ENCODE results near the gene LRIF1.
"Not testable (repeated sequence)": the region's sequence is repeated elsewhere in the genome, so short reads cannot be mapped to it uniquely, and the experiment has no call there.

LRIF1 gene

DNA sequence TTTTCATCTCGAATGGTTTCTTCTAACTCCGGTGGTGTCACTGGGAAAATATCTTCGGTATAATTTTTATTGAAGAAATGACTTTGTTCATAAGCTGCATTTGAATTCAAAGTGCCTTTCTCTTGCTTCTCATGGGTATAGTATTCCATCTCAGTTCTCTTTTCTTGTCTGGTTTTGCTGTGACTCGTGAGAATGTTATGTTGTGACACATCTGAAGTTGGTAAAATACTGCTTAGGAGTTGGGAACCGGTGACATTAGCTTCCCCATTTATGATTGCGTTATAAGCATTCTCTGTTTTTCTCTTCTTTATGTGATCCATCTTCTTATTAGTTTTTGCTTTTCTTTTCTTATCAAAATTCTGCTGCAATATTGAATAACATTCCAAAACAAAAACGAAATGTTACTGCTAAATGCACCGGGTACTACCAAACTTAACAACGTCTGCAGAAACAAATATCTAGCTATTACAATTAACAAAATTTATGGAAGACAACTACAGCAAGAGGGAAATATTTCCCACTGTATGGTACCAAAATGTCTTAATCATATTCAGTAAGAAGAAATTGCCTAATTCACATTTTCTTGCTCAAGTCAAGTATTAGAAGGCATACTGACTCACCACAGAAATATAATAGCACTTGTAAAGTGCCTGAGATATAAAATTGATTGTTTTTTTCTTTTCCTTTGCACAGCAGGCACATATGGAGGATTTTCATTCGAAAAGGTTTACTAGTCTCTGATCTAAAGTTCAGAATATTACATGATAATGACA, 15.5 kb downstream of the LRIF1 start:
- DNase-seq: no peak

DNA sequence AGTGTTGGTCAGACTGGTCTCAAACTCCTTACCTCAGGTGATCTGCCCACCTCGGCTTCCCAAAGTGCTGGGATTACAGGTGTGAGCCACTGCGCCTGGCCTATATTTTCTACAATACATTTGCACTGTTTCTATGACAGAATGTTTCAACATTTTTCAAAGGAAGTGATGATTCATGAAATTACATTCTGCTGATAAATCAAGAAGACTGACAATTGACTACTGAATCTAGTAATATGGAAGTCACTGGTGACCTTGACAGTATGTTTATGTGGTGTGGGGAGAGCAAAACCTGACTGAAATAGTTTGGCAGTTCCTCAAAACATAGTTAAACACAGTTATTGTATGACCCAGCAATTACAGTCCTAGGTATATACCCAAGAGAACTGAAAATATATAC, 18.1 kb downstream of the LRIF1 start:
- no peak for DNase-seq

DNA sequence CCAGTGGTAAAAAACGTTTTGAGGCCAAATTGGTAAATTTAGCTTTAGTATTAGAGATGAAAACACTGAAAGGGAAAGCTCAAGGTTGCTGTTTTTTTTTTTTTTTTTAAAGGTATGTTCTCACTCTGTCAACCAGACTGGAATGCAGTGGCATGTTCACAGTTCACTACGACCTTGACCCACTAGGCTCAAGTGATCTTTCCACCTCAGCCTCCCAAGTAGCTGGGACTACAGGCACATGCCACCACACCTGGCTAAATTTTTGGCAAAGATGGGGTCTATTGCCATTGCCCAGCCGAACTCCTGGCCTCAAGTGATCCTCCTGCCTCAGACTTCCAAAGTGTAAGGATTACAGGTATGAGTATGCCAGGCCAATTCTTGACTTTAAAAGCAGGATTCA, 18.9 kb downstream of the LRIF1 start:
- DNase-seq: no peak

DNA sequence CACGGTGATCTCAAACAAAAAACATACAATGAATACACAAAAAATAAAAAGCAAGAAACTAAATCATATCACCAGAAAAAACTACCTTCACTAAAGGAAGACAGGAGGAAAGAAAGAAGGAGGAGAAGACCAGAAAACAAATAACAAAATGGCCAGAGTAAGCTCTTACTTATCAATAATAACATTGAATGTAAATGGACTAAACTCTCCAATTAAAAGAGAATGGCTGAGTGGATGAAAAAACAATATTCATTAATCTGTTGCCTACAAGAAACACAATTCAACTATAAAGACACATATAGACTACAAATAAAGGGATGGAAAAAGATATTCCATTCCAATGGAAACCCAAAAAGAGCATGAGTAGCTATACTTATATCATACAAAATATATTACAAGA, 27.2 kb downstream of the LRIF1 start:
- no peak for DNase-seq

DNA sequence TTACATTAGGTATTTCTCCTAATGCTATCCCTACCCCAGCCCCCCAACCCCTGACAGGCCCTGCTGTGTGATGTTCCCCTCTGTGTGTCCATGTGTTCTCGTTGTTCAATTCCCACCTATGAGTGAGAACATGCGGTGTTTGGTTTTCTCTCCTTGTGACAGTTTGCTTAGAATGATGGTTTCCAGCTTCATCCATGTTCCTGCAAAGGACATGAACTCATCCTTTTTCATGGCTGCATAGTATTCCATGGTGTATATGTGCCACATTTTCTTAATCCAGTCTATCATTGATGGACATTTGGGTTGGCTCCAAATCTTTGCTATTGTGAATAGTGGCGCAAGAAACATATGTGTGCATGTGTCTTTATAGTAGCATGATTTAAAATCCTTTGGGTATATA, 32.6 kb downstream of the LRIF1 start:
- DNase-seq: not testable (repeated sequence)

DNA sequence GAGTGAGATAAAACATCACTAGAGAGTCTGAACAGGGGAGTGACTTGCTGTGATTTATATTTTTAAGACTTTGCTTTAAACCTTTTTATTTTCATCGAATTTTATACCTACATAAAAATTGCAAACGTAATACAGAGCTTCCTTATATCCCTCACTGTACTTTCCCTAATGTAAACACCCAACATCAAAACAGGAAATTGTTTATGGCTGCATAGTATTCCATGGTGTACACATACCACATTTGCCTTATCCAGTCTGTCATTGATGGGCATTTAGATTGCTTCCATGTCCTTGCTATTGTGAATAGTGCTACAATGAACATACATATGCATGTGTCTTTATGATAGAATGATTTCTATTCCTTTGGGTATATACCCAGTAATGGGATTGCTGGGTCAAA, 34.8 kb downstream of the LRIF1 start:
- DNase-seq: no peak

DNA sequence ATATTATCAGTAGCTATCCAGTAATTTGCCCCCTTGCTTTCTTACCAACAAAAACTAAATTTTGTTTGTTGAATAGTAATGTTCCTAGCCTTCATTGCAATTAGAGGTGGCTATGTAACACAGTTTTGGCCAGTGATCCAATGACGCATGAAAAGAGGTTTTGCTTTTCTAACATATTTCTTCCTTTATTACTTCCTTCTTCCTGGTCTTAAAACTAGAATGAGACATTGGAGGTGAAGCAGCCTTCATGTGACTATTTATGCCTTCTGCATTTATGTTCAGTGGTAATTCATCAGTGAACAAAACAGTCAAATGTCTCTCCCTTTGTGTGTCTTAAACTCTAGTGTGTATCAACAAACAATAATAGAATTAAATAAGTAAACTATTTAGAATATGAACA, 35.5 kb downstream of the LRIF1 start:
- DNase-seq: no peak

DNA sequence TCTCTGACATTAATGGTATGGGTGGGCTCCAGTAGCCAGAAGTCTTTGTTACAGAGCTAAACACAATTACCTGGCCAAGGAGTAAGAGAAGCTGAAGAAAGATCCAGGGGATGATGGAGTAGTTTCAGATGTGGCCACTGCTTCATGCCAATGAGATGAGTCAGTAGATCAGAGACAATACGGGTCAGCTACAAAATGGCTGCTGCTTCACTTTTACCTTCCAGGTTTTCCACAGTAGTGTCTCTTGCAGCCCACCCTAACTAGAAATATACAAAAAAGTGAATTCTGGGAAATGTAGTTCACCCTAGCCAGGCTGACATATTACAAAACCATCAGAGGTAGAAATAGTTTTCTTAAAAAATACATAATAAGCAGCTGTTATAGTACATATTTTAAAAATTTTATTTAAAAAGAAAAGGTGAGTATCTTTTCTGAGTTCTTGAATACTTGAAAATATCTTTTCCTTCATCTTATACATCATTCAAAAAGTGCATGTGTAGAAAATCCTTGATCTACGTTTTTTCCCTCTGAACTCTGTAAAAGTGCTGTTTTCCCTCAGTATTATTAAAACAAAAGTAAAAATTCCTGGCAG, 36.1 kb downstream of the LRIF1 start:
- DNase-seq: no peak

DNA sequence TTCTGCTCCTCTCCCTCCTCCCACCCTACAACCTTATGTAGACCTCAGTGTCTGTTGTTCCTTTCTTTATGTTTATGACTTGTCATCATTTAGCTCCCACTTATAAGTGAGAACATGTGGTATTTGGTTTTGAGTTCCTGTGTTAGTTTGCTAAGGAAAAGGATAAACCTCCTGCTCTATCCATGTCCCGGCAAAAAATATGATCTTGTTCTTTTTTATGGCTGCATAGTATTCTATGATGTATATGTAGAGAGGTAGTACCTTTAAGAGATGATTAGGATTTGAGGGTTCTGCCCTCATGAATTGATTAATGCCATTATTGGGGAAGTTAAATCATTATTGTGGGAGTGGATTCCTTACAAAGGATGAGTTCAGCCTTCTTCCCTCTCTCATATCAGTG, 41.8 kb downstream of the LRIF1 start:
- no peak for DNase-seq

DNA sequence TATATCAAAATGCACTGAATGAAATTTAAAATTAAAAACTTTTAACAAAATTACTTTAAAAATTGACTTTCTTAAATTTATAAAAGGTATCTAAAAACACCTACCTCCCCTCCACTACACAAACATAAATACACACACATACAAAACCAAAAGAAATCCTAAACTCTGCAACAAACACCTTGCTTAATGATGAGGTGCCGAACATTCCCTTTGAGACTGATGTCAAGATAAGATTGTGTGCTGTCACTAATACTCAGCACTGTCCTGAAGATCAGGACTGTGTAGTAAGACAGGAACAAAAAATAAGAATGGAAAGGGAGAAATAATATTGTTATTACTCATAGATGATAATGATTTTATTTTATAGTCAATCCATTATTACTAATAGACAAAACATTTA, 45.7 kb downstream of the LRIF1 start:
- DNase-seq: no peak

DNA sequence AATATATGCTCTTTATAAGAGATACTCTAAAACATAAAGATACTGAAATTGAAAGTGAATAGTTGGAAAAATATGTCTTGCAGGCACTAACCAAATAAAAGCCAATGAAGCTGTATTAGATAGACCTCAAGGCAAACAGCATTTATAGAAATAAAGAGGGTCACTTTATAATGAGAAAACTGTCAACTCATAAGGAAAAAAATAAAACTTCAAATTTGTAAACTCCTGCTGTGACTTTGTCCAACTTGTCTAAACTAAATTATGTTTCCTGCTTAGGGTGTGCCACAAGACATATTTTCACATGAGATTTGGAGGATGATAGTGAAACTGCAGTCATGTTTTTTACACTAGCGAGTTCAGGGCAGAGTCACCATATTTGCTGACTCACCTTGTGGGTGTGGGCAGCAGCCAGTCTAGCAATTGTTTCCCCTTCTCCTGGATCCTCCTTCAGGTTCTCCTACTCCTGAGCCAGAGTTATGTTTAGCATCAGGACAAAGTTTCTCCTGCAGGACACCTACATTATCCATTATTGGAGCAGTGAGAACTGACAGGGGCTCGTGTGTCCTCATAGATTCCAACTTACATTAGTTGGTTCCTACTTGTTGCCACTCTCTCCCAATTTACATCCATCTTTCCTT, 46.9 kb downstream of the LRIF1 start:
- DNase-seq: peak in 1 of 2 experiments; percentile 35

DNA sequence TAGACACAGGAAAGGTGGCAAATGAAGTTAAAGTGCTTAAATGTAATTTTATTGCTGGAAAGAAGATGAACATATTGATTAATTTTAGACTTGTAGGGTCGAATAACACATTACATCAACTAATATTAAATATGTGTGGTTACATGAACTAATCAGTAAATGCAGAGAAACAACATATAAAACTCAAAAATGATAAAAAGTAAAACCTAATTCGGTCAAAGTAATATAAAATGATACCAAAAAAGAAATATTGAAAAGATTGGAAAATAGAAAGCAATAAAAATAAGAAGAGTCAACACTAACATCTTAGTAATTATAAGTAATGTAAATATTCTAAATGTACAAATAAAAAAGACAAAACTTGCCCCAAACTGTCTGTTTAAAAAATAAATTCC, 47.5 kb downstream of the LRIF1 start:
- DNase-seq: no peak

DNA sequence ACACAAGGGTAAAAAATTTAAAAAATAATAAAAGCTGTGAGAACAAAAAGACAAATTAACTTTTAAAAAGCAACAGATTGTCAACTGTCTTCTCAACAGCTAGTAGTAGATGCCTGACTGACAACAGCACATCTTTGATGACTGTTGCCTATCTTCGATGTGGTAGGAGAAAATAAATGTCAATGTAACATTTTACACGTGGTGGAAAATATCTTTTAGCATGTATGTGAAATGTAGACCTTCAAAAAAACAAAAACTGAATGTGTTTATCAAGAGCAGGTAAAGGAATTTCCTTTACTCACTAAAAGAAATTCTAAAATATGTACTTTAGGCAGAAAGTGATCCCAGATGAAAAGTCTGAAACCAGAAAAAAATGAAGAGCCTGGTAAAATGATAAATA, 47.9 kb downstream of the LRIF1 start:
- DNase-seq: no peak

DNA sequence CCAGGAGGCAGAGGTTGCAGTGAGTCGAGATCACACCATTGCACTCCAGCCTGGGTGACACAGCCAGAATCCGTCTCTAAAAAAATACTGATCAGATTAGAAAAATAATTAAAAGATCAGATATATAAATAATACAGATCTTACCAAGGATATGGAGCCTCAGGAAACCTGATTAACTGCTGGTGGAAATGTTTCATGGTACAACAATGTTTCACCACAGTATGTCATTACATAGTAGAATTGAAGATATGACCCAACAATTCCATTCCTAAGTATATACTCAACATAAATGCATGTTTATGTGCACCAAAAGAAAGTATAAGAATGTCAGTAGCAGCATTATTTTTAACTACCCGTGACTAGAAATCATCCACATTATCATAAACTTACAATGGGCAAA, 49.0 kb downstream of the LRIF1 start:
- no peak for DNase-seq

DNA sequence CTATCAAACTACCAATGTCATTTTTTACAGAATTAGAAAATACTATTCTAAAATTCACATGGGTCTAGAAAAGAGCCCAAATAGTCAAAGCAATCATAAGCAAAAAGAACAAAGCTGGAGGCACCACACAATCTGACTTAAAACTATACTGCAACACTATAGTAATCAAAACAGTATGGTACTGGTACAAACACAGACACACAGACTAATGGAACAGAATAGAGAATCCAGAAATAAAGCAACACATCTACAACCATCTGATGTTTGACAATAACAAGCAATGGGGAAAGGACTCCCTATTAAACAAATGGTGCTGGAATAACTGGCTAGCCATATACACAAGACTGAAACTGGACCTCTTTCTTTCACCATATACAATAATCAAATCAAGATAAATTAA, 50.9 kb downstream of the LRIF1 start:
- no peak for DNase-seq

DNA sequence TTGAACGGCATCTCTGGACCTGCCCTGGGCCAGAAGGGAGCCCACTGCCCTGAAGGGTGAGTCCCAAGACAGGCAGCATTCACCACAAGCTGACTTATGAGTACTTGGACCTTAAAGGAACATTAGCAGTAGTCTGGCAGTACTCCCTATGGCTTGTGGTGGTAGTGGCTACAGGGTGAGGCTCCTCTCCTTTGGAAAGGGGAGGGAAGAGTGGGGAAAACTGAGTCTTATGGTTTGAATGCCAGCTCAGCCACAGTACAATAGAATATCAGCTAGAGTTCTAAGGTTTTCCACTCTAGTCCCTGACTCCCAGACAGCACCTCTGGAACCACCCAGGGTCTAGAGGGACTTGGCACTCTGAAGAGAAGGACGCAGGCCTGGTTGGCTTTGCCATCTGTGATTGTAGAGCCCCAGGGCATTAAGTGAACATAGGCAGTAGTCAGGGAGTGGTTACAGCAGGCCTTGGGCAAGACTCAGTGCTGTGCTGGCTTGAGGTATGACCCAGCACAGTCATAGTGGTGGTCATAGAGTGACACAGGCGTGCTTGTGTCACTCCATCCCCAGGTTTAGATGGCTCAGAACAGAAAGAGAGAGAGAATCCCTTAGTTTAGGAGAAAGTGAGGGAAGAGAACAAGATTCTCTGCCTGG, 59.7 kb downstream of the LRIF1 start:
- DNase-seq: no peak

DNA sequence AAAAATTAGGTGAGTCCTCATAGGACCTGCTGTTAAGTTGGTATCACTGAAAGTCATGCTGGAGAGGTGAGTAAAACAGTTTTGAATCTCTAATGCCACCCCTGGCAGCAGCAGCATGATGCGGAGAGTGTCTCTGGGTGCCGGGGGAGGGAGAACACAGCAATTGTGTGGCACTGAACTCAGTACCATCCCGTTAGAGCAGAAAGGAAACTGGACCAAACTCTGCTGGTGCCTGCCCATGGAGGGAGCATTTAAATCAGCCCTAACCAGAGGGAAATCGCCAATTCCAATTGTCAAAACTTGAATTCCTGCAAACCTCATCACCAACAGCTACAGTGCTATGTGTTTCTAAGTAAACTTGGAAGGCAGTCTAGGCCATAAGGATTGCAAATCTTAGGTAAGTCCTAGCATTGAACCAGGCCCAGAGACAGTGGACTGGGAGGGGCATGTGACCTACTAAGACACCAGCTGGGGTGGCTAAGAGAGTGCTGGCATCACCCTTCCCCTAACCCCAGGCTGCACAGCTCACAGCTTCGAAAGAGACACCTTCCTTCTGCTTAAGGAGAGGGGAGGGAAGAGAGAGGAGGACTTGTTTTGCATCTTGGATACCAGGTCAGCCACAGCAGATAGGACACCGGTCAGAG, 60.8 kb downstream of the LRIF1 start:
- no peak for DNase-seq

DNA sequence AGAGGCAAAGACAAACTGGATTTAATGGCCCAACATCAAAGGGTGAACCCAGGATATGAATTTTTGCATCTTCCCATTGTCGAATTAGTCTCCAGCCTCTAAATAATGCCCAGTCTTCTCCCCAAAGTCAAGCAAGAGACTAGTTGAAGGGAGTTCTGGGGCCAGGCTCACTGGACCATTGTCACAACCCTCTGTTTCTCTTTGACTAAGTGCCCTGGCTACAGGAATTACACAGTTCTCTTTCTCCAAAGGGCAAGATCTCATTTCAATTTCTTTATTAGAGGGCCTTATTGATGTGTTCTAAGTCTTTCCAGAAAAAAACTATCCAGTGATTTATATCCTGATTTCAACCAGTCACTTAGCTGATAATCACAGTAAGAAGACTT, 64.3 kb downstream of the LRIF1 start:
- no peak for DNase-seq

DNA sequence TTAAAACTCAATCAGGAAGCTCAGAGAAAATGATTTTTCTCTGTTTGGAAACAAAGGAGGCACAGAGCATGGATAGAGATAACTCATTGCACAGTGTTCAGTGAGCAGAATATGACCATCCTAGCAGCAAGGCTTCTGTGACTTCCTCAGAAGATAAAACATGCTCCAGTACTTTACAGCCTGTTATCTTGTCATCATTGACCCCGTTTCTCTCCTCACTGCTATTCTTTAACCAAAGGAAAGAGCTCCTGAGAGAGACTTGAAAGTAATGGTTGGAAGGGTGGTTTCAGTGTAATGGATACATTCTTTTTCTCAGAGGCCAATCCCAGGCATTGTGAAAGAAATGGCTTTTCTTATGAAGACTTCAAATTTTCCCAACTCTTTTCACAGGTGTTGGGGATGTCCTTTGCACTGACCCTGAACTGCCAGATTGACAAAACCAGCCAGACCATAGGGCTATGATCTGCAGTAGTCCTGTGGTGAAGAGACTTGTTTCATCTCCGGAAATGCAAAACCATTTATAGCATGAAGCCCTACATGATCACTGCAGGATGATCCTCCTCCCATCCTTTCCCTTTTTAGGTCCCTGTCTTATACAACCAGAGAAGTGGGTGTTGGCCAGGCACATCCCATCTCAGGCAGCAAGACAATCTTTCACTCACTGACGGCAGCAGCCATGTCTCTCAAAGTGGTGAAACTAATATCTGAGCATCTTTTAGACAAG, 64.8 kb downstream of the LRIF1 start:
- DNase-seq: no peak

DNA sequence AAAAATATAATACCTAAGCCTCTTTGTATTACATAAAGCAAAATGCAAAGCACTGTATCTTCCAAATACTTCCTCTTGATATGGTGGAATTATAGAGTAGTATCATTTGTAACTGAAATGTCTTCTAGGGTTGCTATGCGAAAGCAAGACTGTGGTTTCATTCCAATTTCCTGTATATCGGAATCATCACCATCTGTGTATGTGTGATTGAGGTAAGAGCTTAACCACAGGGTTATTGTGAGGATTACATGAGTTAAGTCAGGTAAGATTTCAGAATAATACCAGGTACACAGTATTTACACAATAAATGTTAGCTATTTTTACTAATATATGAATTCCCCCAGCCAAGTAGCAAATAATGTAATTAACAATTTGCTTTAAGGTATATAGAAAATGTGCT, 66.0 kb downstream of the LRIF1 start:
- no peak for DNase-seq
